Eye (tissue), 1 donor: ENCODE measurements around the gene MITF.

ENCODE experiments used
- DNase-seq: peaks from one replicate; pipeline ENCODE4 v3.0.0-alpha.2; 2015

Gene MITF

DNA sequence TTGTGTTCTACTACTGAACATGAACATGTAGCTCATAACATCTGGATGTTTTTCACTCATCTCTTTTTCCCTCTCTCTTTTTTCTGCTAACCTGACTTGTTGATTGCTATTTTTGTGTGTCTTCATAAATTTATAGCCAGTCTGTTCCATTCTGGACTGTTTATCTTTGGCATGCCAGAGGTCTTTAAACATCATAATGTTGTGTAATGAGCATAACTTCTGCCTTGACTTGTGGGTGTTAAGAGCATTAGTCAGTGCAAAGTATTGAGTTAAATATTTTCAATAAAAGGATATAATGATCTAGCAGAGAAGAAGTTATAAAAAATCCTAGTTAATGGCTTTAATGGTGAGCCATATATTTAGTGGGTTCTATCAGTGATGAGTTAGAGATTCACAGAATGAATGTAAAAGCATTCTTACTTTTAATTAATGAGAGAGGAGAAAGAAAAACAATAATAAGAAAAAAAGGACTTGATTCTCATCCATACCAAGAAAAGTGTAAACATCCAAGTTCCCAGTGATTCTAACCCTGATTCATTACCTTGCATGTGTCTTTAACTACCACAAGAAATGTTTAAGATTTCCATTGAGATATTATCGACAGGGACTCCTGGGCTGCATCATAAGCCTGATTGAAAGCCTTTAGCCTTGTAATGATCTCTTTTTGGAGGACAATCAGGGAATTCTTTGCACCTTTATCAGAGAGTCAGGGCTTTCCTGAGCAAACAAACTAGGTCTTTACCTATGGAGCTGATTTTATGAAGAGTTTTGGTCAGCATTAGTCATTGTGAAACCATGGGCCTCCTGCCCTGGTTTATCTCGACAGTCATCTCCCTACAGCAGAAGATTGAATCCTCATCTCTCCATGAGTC, 22.9 kb downstream of the MITF start:
- DNase-seq: no peak

DNA sequence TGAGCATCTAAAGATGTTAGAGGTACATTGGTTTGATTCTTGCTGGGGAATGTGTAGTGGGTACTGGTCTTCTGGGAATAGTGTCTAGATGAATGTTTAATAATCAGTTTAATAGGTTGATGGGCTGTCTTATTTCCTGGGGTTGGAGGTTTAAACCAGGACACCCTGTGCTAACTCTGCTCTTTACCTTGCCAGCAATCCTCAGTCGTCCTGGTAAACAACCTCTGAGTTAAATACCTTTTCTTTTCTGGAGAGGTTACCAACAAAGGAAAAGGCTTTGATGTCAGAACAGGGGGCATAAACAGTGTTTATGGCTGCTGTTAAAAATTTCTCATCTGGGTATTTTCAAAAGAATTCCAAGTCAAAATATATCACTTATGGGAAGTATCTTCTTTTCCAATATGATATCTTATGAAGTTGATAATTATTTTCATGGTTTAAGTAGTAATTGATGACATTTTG, 23.5 kb downstream of the MITF start:
- no peak for DNase-seq

DNA sequence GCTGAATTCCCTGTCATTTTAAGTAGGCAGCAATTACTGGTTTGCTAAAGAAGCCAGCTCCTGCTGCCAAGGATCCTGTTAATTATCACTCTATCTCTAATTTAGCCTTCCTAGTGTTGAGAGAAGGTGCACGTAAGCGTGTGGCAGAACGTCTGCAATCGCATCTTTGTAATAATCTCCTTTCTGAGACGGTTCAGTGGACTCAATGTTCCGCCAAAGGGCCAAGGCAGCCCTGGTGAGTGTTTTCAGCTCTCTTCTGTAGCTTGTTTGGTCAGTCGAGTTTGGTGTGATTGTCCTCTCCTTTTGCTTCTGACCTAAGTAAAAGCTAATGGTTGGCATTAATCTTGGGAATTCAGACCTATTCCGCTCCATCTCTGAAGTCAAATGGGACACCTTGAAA, 24.2 kb downstream of the MITF start:
- no peak for DNase-seq

DNA sequence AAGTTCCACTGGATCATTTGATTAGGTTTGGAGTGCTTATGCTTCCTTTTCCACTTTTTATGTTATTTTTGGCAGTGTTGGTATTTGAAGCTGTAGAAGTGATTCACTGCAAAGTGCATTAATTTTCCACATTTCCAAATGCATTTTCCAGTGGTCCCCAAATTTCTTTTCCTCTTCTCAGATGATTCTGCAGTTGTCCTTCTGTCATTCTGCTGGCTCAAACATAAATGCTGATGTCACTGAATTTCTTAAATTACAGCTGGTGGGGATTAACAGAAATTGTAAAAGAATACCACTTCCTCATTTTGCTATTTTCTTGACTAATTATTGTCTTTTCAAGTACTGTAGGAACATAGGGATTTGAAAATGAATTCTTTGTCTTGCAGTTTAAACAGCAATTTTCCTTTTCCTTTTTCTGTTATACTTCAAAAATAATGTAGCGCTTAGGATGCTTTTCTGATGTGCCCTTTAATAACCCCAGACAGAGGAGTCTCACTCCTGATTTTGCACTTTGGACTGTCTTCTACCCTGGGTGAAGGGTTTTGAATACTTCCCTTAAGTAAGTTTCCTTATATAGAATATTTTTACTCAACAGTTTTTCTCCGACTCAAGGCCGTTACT, 25.0 kb downstream of the MITF start:
- no peak for DNase-seq

DNA sequence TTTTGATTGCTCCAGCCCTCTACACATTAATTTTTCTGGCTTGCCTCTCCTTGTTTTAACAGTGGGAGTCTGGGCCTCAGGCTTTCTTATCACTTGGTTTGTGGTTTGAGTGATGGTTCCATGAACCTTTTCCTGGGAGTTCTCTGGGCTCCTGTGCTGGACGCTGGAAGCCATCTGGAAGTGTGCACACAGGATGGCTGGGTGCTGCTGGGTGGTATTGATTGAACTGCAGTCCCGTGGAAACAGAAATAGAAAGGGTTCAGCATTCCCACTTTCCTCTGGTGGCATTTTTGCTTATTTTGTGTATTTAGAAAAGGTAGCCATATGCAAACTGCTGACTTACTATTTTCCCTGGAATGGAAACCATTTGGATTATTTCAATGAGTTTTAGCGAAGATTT, 25.6 kb downstream of the MITF start:
- DNase-seq: no peak

DNA sequence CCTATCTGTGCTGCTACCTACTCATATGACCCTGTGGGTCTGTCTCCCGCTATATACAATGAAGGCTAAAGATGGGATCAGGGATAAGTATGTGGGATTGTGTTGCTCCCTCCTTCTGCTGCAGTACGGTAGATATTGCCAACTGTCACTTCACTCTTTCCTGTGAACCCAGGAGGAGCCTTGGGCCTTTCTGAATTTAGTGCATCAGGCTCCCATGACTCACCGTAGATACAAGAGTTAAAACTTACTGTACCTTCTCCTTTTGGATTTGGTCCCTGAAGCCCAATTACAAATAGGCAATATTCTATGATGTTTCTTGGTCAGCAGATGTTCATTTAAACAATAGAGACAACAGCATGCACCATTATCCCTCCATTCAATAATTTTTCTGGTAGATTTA, 27.4 kb downstream of the MITF start:
- no peak for DNase-seq

DNA sequence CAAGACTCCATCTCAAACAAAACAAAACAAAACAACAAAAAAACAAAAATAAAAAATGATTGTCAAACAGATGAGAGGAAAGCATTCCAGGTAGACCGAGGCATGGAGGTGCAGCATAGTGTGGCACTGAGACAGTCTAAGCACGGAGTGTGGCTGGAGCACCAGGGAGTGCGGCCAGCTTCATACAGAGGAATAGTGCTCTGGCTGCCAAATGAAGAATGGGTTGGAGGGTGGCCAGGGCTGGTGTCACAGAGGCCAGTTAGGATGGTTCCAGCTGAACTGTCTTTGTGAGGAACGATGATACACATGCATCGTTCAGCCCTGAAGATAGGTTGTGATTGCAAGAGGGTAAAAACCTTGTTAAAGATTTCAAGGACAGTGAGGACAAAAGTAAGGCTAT, 28.3 kb downstream of the MITF start:
- no peak for DNase-seq

DNA sequence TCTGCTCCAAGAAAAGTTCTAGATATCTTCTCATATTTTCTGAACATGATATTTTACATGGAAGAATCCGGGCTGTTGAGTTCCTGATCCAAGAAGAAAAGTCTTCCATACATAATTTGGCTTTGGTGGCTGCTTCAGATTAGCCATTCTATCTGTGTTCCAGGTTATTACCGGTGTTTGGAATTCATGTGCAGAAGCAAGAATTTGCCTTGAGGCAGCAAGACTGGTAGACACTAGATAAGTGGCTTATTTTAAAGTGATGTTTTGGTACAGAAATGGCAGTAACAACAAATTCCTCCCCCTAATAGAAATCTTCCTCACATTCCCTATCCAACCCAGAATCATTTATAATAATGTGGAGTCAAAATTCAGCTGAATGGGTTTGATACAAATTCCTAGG, 29.2 kb downstream of the MITF start:
- DNase-seq: no peak

DNA sequence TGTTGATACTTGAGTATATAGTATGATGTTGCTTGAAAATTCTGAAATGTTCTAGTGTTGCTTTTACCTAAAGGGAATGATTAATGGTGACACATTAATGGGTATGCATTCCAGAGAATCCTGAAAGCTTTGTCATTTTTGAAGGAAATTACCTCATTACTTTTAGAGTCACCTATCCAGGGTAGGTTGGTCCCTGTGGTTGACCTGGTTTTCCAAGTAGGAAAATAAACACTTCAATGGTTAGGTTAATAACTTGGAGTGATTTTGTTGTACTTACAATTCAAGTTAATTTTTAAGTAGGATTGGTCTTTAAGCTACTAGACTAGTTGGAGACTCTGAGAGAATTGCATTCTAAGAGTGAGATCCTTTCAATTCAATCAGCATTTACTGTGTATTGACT, 31.0 kb downstream of the MITF start:
- DNase-seq: no peak

DNA sequence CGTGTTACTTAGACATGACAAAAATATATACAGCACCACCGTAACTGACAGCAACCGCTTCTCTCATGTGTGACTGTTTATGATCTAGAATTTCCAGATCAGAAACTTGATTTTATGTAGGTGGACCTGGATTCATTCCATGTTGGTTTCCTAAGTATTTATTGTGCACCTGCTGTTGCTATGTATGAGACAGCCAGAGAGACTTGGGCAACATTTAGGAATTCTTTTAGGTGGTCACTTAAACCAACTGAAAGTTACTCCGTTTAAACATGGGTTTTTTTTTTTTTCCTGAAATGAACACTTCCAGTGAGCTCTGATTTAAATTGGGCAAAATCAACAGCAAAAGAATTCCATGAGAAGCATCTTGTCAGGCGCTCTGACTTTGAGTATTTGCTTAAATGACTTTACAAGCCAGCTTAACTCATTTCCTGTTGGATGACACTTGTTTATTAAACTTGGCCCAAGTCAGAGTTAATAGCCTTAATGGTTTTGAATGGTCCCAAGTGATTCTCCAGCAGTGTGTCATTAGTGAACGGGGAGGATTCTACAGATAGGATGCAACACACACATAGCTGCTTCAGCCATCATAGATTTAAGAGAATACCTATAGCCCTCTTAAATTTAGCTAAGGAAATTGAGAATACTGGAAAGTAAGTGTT, 31.8 kb downstream of the MITF start:
- no peak for DNase-seq

DNA sequence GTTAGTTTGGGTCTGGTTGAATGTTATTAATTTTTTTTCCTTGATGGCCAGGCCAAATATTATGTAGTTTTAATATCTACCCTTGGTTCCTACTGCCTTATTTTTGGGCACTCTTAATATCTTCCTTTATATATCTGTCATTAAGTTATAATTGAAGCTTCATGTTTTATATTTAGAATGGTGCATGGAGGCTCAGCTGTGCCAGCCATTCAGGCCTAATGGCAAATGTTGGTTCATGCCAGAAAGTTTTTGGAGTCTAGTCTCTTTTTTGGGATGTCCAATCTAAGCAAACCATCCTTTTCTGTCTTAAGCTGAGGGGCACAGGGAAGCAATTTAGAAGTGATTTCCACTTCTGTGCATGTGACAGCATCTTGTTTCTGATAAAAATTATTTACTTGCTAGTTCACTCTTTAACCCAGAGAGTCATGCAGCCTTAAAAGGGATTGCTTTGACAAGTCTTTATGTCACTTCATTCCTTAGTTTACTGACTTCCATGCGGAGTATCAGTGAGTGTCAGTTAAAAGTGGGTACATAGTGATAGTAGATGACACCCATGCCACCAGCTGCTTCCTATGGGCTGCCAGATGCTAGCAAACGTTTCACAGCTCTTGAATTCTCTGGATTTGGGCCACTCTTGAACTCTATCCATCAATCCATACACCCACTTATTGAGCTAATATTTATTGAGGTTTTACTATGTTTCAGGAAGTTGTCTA, 33.0 kb downstream of the MITF start:
- DNase-seq: no peak

DNA sequence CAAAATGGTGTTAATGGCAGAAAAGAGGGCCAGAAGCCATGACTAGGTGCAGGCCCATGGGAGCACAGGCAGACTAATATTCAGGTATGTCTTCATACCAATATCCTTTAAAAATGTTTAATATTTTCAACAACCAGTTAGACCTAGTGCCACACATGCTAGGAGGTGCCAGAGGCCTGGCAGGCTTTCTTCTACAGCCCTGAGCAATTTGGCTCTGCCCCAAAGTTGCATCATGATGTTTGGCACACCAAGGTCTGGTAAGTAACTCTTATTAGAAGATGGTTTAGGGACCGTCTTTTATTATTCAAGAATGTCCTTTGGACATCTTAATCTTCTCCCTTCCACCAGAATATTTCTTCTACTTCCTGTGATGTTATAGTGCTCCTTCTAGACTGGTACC, 34.8 kb downstream of the MITF start:
- DNase-seq: no peak

DNA sequence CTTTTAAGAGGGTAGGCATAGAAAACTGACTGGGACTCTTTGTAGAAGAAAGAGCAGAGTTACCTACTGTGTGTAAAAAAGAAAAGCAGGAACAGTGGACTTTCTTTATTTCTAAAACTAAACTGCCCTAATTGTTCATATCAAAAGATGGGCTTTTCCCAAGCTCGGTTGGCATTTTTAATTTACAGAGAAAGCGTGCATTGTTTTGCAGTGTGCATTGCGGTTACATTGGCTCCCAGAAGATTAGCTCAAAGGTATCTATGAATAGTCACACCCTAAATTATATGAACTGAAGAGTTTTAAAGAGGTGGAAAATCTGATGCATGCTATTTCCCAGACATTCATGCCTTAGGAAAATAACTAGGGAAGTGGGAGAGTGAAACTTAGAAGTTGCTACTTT, 36.5 kb downstream of the MITF start:
- no peak for DNase-seq

DNA sequence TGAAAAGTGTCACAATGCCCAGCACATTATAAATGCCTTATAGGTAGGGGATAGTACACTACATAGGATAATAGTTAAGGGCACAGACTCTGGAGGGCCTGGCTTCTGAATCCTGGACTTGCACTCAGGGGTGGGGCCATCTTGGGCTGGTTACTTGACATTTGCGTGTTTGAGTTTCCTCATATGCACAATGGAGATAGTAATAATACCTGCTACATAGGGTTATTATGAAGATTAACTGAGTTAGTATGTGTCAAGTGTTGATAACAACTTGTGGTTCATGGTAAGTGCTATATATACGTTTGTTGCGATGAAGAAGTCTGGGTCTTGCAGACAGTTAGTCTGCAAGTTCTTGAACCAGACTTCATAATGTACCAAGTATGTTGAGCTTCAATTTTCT, 37.0 kb downstream of the MITF start:
- no peak for DNase-seq

DNA sequence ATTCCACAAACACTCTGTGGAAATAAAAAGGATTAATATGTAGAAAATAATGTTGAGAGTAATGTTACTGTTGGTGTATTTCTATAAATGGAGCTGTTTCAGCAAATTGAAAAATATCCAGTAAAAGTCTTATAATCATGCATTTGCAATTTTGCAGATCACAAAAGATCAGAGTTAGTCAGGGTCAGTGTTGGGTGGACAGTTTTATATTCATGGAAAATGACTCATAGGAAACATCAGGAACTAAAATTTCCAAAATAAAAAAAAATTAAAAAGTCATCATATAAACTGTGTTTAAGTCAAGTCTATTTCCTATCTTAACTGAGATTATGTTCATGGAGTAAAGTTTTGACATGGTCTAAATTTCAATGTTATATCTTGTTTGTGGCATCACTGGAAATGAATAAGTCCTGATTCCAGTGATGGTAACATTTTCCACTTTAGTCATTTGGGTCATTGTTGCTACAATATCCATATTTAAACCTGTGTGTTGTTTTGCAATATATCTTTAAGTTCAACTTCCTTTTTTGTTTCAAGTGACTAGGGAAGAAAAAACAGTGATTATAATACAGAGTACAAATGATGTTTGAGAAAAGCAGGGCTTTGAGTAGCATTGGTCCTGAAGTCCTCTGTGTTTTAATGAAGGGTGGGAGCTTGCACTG, 37.8 kb downstream of the MITF start:
- no peak for DNase-seq

DNA sequence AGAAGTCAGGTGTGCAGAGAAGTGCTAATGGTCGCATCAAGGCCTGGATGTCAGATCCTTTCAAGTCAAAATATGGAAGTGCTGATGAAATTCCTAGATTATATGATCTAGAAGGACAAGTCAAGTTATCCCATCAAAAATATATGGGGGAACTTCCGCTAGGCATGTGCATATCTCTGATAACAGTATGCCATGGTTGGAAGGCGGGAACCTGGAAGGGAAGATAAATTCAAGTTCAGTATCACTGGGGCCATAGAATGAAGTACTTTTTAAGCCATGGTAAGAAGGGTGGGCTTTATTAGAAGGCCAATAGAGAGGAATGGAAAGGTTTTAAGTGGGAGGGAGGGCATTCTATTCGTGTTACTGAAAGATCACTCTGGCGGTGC, 38.3 kb downstream of the MITF start:
- no peak for DNase-seq

DNA sequence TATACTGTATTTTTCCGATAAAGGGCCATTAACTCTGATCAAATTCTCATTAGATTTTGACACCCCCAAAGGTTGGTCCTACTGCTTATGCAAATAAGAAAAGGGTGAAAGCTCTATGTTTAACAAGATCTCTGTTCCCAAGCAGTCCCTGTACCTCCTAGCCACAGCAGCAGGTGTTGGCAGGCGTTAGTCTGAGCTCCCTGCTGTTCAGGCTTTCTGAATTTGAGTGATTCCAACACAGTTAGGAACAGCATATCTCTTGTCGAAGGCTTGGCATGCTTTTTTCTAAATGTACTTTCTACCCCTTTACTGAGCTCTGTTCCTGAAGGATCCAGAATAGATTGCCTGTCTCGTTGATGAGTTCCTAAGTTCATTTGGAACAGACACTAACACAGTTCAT, 42.3 kb downstream of the MITF start:
- no peak for DNase-seq

DNA sequence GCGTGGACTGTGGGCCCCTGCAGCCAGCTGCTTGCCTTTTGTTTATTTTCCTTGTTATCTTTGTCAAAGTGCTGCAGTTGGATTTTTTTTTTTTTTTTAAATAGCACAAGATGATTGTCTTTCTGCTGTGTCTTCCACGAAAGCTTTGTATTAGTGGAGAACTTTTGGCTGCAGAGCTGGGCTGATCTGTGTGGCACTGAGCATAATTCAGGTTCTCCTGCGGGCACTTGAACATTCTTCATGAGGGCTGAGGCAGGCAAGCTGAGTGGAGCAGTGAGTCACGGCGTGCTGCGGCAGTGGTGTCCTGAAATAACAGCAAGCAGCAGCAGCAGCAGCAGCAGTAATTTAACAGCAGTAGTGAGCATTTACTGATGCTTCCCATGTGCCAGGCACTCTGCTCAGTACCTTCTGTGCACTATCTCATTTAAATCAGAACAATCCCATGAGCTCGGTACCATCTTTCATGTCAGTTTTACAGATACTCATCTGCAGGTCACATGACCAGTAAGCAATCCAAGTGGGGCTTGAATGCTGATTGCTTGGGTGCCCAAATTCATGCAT, 45.8 kb downstream of the MITF start:
- no peak for DNase-seq

DNA sequence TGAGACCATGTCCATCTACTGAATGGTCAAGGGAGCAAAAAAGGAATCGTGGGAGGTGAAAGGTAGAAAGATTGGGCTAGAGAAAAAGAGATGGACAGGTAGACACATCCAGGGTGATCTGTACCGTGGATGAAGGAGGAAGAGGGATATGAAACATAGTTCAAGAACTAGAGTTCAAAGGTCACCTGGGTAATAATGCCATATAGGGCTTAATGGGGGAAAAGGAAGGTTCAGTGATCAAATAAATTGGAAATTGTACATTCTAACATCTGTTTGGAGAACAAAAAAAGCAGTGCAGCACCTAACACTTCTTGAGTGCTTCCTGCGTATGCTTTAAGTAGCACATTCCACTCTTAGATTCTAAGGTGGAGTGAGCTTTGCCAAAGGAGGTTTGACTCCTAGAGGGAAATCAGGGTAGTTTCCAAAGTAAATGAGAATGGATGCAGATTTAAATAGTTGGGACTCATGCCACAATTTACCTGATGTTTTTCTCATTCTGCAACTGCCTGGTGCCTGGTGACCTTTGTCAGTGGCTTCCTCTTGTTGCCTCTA, 46.6 kb downstream of the MITF start:
- no peak for DNase-seq

DNA sequence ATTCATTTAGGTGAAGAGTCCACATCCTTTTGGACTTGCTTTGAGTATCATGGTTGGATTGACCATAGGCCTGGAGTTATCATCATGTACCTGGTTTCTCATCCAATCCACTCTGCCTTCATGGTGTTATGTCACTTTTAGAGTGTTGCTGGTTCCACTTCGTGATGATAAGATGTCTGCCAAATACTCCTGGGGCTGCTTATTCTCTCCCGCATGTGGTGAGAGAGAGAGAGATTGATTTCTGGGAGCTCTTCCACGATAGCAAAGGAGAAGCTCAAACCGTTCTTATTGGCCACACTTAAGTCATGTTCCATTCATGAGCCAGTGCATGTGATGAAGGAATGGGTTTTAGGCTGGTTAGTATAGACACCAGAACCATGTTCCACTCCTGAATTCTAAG, 47.6 kb downstream of the MITF start:
- no peak for DNase-seq

DNA sequence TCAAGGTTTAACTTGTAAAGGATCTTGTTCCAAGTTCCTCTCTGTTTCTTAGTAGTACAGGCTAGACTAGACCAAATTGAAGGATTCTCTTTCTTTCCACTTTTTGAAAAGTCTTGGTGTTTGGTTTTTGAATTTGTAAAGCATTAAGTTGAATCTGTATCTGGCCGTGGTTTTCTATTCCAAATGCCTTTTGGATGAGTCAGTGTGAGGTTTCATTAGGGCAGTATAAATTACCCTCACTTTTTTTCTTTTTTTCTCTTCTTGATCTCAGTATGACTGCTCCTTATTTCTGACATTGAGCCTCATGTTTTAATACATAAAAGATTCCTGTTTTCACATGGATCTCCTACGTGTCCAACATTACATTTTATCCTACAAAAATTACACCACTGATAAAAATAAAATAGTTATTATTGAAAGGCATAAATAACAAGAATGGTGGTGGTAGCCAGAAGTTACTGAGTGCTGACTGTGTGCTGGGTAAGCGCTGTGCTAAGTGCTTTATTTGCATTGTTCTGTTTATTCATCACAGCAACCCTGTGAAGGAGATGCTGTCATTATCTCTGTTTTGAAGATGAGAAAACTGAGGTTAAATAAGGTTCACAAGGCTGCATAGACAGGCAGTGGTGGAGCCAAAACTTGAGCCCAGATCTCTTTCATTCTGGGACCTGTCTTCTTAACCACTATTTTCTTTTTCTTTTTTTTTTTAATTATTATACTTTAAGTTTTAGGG, 48.3 kb downstream of the MITF start:
- DNase-seq: no peak

DNA sequence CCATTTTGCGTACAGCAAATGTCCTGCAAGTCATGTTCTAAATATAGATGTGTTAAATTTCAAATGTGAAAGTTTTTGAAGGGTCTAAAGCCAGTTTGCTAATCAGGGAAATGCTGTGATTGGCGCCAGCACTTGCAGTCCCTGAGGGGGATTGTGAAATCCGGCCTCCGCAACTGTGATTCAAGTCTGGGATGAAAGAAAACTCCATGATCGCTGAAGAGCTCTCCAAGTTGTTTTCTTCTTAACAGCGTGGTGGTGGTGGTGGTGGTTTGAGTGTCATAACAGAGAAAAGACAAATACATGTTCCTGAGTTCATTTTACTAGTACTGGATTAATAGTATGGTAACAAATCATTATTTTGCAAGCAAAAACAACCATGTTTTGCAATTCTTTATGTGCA, 51.8 kb downstream of the MITF start:
- no peak for DNase-seq
